ENCODE results near the gene KCNT2. TPM values are rescaled to one million over a fixed set of nuclear protein-coding genes. Genes with fewer than 3 reads are reported as not detected.

Gene KCNT2
- total and polyA plus RNA-seq, 9 donors: 4.8 to 10.6 (median 8.4) TPM

- Histone ChIP-seq H3K4me3 (ENCODE audit: low read length) (no peak overlapping the region), H3K27me3 (ENCODE audit: control insufficient read depth, insufficient read depth, low read length) (no peaks in the 10 kb centered on the region), H3K9me3 (replicated peaks; ENCODE audit: control insufficient read depth, low read depth, low read length) (peaks cover 2% of the 10 kb centered on the region), H3K36me3 (ENCODE audit: control insufficient read depth, insufficient read depth, low read length) (no peaks in the 10 kb centered on the region), H3K27ac (ENCODE audit: low read length) (no peak overlapping the region), H3K4me1 (ENCODE audit: control insufficient read depth, insufficient read depth, low read length) (no peaks in the 10 kb centered on the region)
- WGBS (ENCODE audit: insufficient coverage): no CpG with 5 or more reads among the region's 2 CpGs
- no peak for DNase-seq
These were observed 50.4 kb downstream of the KCNT2 start for GRCh38 chr1:196557797-196558196.

DNA sequence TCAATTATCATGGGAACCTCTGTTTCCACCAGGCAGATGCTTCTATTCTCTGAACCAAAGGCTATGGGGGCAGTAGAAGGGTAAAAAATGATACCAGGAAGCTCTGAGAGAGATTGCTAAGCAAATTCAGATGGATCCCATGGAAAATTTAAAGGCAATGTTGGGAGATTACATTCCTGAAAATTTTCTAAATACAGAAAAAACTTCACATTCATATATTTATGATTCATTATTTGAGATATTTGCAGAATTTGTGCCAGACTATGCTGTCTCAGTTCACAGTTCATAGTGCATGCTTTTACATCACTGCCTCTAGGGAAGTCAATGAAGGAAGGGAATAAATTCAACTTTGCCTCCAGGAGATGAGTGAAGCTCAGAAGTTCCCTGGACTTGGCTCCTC, 57.5 kb downstream of the KCNT2 start:
- no peaks in the 10 kb centered on the region for H3K36me3 ChIP-seq (ENCODE audit: control insufficient read depth, insufficient read depth, low read length)
- H3K27ac ChIP-seq (ENCODE audit: low read length): no peak overlapping the region
- H3K9me3 ChIP-seq (replicated peaks; ENCODE audit: control insufficient read depth, low read depth, low read length): peaks cover 2% of the 10 kb centered on the region
- H3K4me1 ChIP-seq (ENCODE audit: control insufficient read depth, insufficient read depth, low read length): no peaks in the 10 kb centered on the region
- H3K27me3 ChIP-seq (ENCODE audit: control insufficient read depth, insufficient read depth, low read length): no peaks in the 10 kb centered on the region
- DNase-seq: peak; percentile 37
- no peak overlapping the region for H3K4me3 ChIP-seq (ENCODE audit: low read length)

- Histone ChIP-seq H3K27ac (ENCODE audit: low read length) (no peak overlapping the region), H3K36me3 (ENCODE audit: control insufficient read depth, insufficient read depth, low read length) (no peaks in the 10 kb centered on the region), H3K4me3 (ENCODE audit: low read length) (no peak overlapping the region), H3K9me3 (replicated peaks; ENCODE audit: control insufficient read depth, low read depth, low read length) (no peaks in the 10 kb centered on the region), H3K27me3 (ENCODE audit: control insufficient read depth, insufficient read depth, low read length) (no peaks in the 10 kb centered on the region), H3K4me1 (ENCODE audit: control insufficient read depth, insufficient read depth, low read length) (no peaks in the 10 kb centered on the region)
- WGBS (ENCODE audit: insufficient coverage): no CpG with 5 or more reads among the region's 3 CpGs
- DNase-seq: no peak
These were observed 61.7 kb downstream of the KCNT2 start for GRCh38 chr1:196546272-196547111.

- no CpG with 5 or more reads among the region's 1 CpG for whole genome bisulfite sequencing (ENCODE audit: insufficient coverage)
- Histone ChIP-seq H3K4me1 (ENCODE audit: control insufficient read depth, insufficient read depth, low read length) (no peaks in the 10 kb centered on the region), H3K4me3 (ENCODE audit: low read length) (no peak overlapping the region), H3K36me3 (ENCODE audit: control insufficient read depth, insufficient read depth, low read length) (no peaks in the 10 kb centered on the region), H3K27me3 (ENCODE audit: control insufficient read depth, insufficient read depth, low read length) (no peaks in the 10 kb centered on the region), H3K27ac (ENCODE audit: low read length) (no peak overlapping the region), H3K9me3 (replicated peaks; ENCODE audit: control insufficient read depth, low read depth, low read length) (no peaks in the 10 kb centered on the region)
- peak; percentile 33 for DNase-seq
These were observed 63.0 kb downstream of the KCNT2 start for GRCh38 chr1:196545222-196545621.

GRCh38 chr1:196544617-196545016, 63.6 kb downstream of the KCNT2 start:
- no peaks in the 10 kb centered on the region for H3K27me3 ChIP-seq (ENCODE audit: control insufficient read depth, insufficient read depth, low read length)
- no CpG with 5 or more reads among the region's 1 CpG for WGBS (ENCODE audit: insufficient coverage)
- no peaks in the 10 kb centered on the region for H3K9me3 ChIP-seq (replicated peaks; ENCODE audit: control insufficient read depth, low read depth, low read length)
- H3K27ac ChIP-seq (ENCODE audit: low read length): peak overlapping the region; percentile 42
- H3K36me3 ChIP-seq (ENCODE audit: control insufficient read depth, insufficient read depth, low read length): no peaks in the 10 kb centered on the region
- no peak overlapping the region for H3K4me3 ChIP-seq (ENCODE audit: low read length)
- H3K4me1 ChIP-seq (ENCODE audit: control insufficient read depth, insufficient read depth, low read length): no peaks in the 10 kb centered on the region
- DNase-seq: peak; percentile 85

DNA sequence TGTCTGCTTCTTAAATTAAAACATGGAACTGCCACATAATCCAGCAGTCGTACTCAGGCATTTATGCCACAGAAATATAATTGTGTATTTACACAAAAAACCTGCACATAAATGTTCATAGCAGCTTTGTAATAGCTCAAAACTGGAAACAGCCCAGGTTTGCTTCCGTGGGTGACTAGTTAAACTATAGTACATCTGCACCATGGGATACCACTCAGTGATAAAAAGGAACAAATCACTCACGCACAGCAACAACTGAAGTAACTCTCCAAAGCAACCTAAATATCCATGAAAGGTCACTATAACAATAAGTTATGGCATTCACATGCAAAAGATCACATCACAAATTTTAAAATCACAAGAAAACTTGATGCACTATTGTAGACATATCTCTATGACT, 64.4 kb downstream of the KCNT2 start:
- Histone ChIP-seq H3K9me3 (replicated peaks; ENCODE audit: control insufficient read depth, low read depth, low read length) (no peaks in the 10 kb centered on the region), H3K27ac (ENCODE audit: low read length) (no peak overlapping the region), H3K4me3 (ENCODE audit: low read length) (no peak overlapping the region), H3K27me3 (ENCODE audit: control insufficient read depth, insufficient read depth, low read length) (no peaks in the 10 kb centered on the region), H3K36me3 (ENCODE audit: control insufficient read depth, insufficient read depth, low read length) (no peaks in the 10 kb centered on the region), H3K4me1 (ENCODE audit: control insufficient read depth, insufficient read depth, low read length) (no peaks in the 10 kb centered on the region)
- peak; percentile 21 for DNase-seq
- no CpG with 5 or more reads among the region's 3 CpGs for WGBS (ENCODE audit: insufficient coverage)

- Histone ChIP-seq H3K27me3 (ENCODE audit: control insufficient read depth, insufficient read depth, low read length) (no peaks in the 10 kb centered on the region), H3K36me3 (ENCODE audit: control insufficient read depth, insufficient read depth, low read length) (no peaks in the 10 kb centered on the region)
- WGBS (ENCODE audit: insufficient coverage): no CpG with 5 or more reads among the region's 4 CpGs
These were observed 69.8 kb downstream of the KCNT2 start for GRCh38 chr1:196538473-196538872.

GRCh38 chr1:196535727-196536126, 72.5 kb downstream of the KCNT2 start:
- no peak for DNase-seq
- no peaks in the 10 kb centered on the region for H3K36me3 ChIP-seq (ENCODE audit: control insufficient read depth, insufficient read depth, low read length)
- H3K4me1 ChIP-seq (ENCODE audit: control insufficient read depth, insufficient read depth, low read length): no peaks in the 10 kb centered on the region
- H3K4me3 ChIP-seq (ENCODE audit: low read length): no peak overlapping the region
- WGBS (ENCODE audit: insufficient coverage): 80% methylated on average over 2 of the region's 3 CpGs
- no peaks in the 10 kb centered on the region for H3K27me3 ChIP-seq (ENCODE audit: control insufficient read depth, insufficient read depth, low read length)
- H3K27ac ChIP-seq (ENCODE audit: low read length): no peak overlapping the region
- H3K9me3 ChIP-seq (replicated peaks; ENCODE audit: control insufficient read depth, low read depth, low read length): peaks cover 22% of the 10 kb centered on the region

More at GRCh38 chr1:196538473-196538872, 69.8 kb downstream of the KCNT2 start:
- no peak for DNase-seq
- no peak overlapping the region for H3K4me3 ChIP-seq (ENCODE audit: low read length)
- H3K4me1 ChIP-seq (ENCODE audit: control insufficient read depth, insufficient read depth, low read length): no peaks in the 10 kb centered on the region
- no peak overlapping the region for H3K27ac ChIP-seq (ENCODE audit: low read length)
- H3K9me3 ChIP-seq (replicated peaks; ENCODE audit: control insufficient read depth, low read depth, low read length): peaks cover 22% of the 10 kb centered on the region

DNA sequence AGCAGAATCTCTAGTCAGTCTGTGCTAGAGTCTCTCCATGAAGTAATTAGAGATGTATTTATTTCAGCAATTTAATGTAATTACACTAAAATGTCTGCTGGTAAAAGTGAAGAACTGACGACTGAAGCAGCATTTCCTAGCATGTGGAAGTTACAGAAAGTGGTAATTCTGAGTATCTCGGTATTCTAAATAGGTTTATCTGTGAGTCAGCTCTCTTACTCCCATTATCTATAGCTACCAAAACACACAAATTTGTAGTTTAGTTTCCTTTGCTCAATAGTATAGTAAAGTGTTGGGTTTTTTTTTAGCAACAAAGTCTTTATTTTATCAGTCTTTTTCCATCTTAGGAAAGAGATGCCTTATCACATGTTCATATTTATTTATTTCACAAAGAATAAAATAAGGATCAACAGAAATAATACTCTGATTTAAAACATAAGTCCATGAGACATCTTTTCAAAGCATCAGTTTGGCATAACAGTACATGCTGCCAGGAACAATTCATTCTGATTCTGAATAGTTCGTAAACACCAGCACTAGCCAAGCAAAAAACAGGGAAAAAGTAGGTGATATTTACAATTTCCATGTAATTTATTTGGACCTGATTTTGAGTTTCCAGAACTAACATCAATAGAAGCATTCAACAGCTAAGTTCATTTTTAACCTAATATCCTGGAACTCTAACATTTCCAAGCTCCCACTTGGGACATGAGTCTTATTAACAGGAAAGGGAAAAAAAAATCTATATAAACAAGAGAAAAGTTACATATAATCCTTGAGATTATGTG, 76.3 kb downstream of the KCNT2 start:
- H3K4me1 ChIP-seq (ENCODE audit: control insufficient read depth, insufficient read depth, low read length): no peaks in the 10 kb centered on the region
- WGBS (ENCODE audit: insufficient coverage): no CpG with 5 or more reads among the region's 3 CpGs
- H3K4me3 ChIP-seq (ENCODE audit: low read length): no peak overlapping the region
- no peaks in the 10 kb centered on the region for H3K27me3 ChIP-seq (ENCODE audit: control insufficient read depth, insufficient read depth, low read length)
- peaks cover 12% of the 10 kb centered on the region for H3K9me3 ChIP-seq (replicated peaks; ENCODE audit: control insufficient read depth, low read depth, low read length)
- DNase-seq: peak; percentile 83
- H3K36me3 ChIP-seq (ENCODE audit: control insufficient read depth, insufficient read depth, low read length): no peaks in the 10 kb centered on the region
- H3K27ac ChIP-seq (ENCODE audit: low read length): no peak overlapping the region

DNA sequence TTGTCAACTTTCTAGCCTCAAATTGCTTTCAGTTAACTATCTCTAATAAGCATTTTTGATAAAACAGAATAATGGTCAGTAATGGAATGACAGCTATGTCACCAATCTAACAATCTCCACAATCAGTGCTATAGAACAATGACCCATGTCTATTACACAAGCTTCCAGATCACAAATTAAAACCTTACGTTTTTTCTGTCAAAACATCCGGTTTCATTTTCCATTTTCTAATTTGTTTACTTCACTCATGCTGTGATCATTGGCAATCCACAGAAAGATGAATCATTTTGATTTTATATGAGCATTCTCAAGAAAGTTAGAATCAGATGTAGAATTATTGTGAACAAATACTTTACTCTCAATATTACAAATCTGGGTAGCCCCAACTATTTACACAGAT, 80.3 kb downstream of the KCNT2 start:
- H3K27me3 ChIP-seq (ENCODE audit: control insufficient read depth, insufficient read depth, low read length): no peaks in the 10 kb centered on the region
- H3K4me3 ChIP-seq (ENCODE audit: low read length): no peak overlapping the region
- peaks cover under 1% of the 10 kb centered on the region for H3K9me3 ChIP-seq (replicated peaks; ENCODE audit: control insufficient read depth, low read depth, low read length)
- no peak overlapping the region for H3K27ac ChIP-seq (ENCODE audit: low read length)
- DNase-seq: no peak
- no peaks in the 10 kb centered on the region for H3K4me1 ChIP-seq (ENCODE audit: control insufficient read depth, insufficient read depth, low read length)
- H3K36me3 ChIP-seq (ENCODE audit: control insufficient read depth, insufficient read depth, low read length): no peaks in the 10 kb centered on the region
- WGBS (ENCODE audit: insufficient coverage): no CpG with 5 or more reads among the region's 2 CpGs

Measured in muscle of leg (tissue), 11 donors.